GM13977 (cell line): ENCODE results near the gene ACMSD.

Source experiments
- DNase-seq: peaks from one replicate; pipeline ENCODE4 v3.0.0; 2012; ENCODE audit warnings: low spot score
- CTCF ChIP-seq: IDR thresholded peaks from 2 replicates; pipeline ENCODE4 v1.5.1; 2012; ENCODE audit warnings: mild to moderate bottlenecking, control low read depth; ENCODE audit not compliant: insufficient read depth; ENCODE audit errors: extremely low read depth, missing control alignments
- in situ Hi-C: fragments of 300-500 bp; cut with MboI; formaldehyde crosslinking; loops from one replicate; pipeline ENCODE4 v1.12.0; 2022; ENCODE audit warnings: low sequenced_read_pairs, low pct_unique_long_range_greater_than_20kb, mixed read lengths, inconsistent platforms; ENCODE audit not compliant: unreplicated experiment

ACMSD gene

GRCh38 chr2:134950886-134951285 is 112.5 kb downstream of the ACMSD start:
- DNase-seq = no peak
- in situ Hi-C loops = no loop called here
- TF ChIP-seq CTCF = no peak
